K562 (cell line): ENCODE data around the gene MED29. TPM values are rescaled to one million over a fixed set of nuclear protein-coding genes. Genes with fewer than 3 reads are reported as not detected.

Experiments
- ATF3 ChIP-seq, 2 experiments: fragments of 450-650 bp in 1 of 2; sonication (generic) in 1 of 2; formaldehyde crosslinking in 1 of 2; IDR thresholded peaks in 1 of 2; conservative IDR thresholded peaks in 1 of 2; 2 replicates each; pipeline versions ENCODE4 v1.6.1 to v1.8.1; 2016 to 2023; ENCODE audit warnings: mild to moderate bottlenecking in 2 of 2, moderate library complexity in 2 of 2, inconsistent platforms in 1 of 2, missing genetic modification reagents in 1 of 2
- CTCFL ChIP-seq: IDR thresholded peaks from 2 replicates; pipeline ENCODE4 v1.6.1; 2011; ENCODE audit warnings: borderline replicate concordance, low read depth, mild to moderate bottlenecking, moderate library complexity, low read length; ENCODE audit not compliant: insufficient read depth, poor library complexity, severe bottlenecking
- CUX1 ChIP-seq: fragments of 200-800 bp; sonication (Bioruptor generic); IDR thresholded peaks from 2 replicates; pipeline ENCODE4 v1.6.1; 2016; ENCODE audit warnings: missing genetic modification characterization, missing compliant biosample characterization
- DACH1 ChIP-seq: fragments of 450-650 bp; IDR thresholded peaks from 2 replicates; pipeline ENCODE4 v1.6.1; 2018; ENCODE audit not compliant: partially characterized antibody
- DPF2 ChIP-seq: fragments of 450-650 bp; IDR thresholded peaks from 2 replicates; pipeline ENCODE4 v1.6.1; 2016
- GMEB1 ChIP-seq: fragments of 250-450 bp; sonication (Bioruptor Pico); IDR thresholded peaks from 2 replicates; pipeline ENCODE4 v1.4.0; 2020; ENCODE audit warnings: mild to moderate bottlenecking
- MAZ ChIP-seq, 2 experiments: fragments of 450-650 bp in 1 of 2; sonication (generic) in 1 of 2; formaldehyde crosslinking; IDR thresholded peaks in 1 of 2; conservative IDR thresholded peaks in 1 of 2; 2 replicates each; pipeline versions ENCODE4 v1.4.0 to v1.5.0; 2020; ENCODE audit warnings: mild to moderate bottlenecking in 1 of 2, missing genetic modification reagents in 1 of 2
- NBN ChIP-seq: fragments of 450-650 bp; IDR thresholded peaks from 2 replicates; pipeline ENCODE4 v1.6.1; 2016; ENCODE audit warnings: low read depth, mild to moderate bottlenecking
- NFIC ChIP-seq: fragments of 450-650 bp; IDR thresholded peaks from 2 replicates; pipeline ENCODE4 v1.6.1; 2017; ENCODE audit warnings: mild to moderate bottlenecking, inconsistent platforms
- NFXL1 ChIP-seq: fragments of 450-650 bp; formaldehyde crosslinking; IDR thresholded peaks from 2 replicates; pipeline ENCODE4 v1.4.0; 2021; ENCODE audit warnings: mild to moderate bottlenecking
- PKNOX1 ChIP-seq: fragments of 450-650 bp; IDR thresholded peaks from 2 replicates; pipeline ENCODE4 v1.6.1; 2016
- TBL1XR1 ChIP-seq, 2 experiments: IDR thresholded peaks; 2 replicates each; pipeline ENCODE4 v1.6.1; 2012; ENCODE audit warnings: improper control_type of control experiment in 2 of 2, low read length in 2 of 2, mild to moderate bottlenecking in 1 of 2
- ZKSCAN1 ChIP-seq: fragments of 150-350 bp; IDR thresholded peaks from 2 replicates; pipeline ENCODE4 v1.6.1; 2016; ENCODE audit warnings: low read depth, low read length
- ZNF165 ChIP-seq: fragments of 250-450 bp; sonication (Bioruptor Pico); IDR thresholded peaks from 2 replicates; pipeline ENCODE4 v1.4.0; 2020; ENCODE audit warnings: borderline replicate concordance
- polyA plus RNA-seq, 8 experiments: library from polyadenylated mRNA; depleted of rRNA in 4 of 8; stranded (reverse) in 5 of 8; unstranded in 3 of 8; fragments of >200 nt; fragmentation: Nextera tagmentation in 2 of 8; fragmentation: Illumina TruSeq in 1 of 8; extraction: Ambion mirVana in 2 of 8; extraction: Trizol in 1 of 8; gene quantifications; 2 replicates each; pipeline versions ENCODE4 v1.2.1 to v1.2.3, GENCODE V29; 2011 to 2014; ENCODE audit warnings: inconsistent platforms in 1 of 8, missing spikeins in 1 of 8
- total RNA-seq, 7 experiments: library from RNA; depleted of rRNA in 6 of 7; stranded (reverse); fragments of >200 nt in 6 of 7; fragmentation: Illumina TruSeq in 2 of 7; extraction: Trizol in 2 of 7; gene quantifications; 2 replicates each; pipeline versions ENCODE4 v1.2.1 to v1.2.3, GENCODE V29; 2011 to 2021; ENCODE audit warnings: low replicate concordance in 1 of 7

The MED29 gene
- total and polyA plus RNA-seq, 9 of the 15 experiments (the other 6 are each of a cell fraction or from before 2014, with no cell fraction given), result 1.8 to 22.6 (median 12.4) TPM

- TF ChIP-seq GMEB1 (CRISPR knock-in tag) (peak; percentile 96), ZKSCAN1 (0 out of 2 replicates have a peak, but pooled peaks have one; percentile 9), NFXL1 (CRISPR knock-in tag) (no peak), ATF3 (IDR thresholded peaks at IDR 0.05) (no peak), ATF3 (CRISPR knock-in tag; conservative IDR thresholded peaks at IDR 0.05) (peak; percentile 35; the same call in 1 of the 2 replicates), ZNF165 (CRISPR knock-in tag) (no peak), PKNOX1 (peak; percentile 97), TBL1XR1 (IDR thresholded peaks at IDR 0.05; ENCODE audit: low read length in 2 of 2) (peak in 1 of 2 experiments; percentile 32; a peak in 1 of 4 replicates), CTCFL (peak; percentile 98), NFIC (peak; percentile 39), NBN (peak; percentile 80; the same call in 1 of the 2 replicates), CUX1 (no peak), MAZ (CRISPR knock-in tag; conservative IDR thresholded peaks at IDR 0.05 in 1 of 2, IDR thresholded peaks at IDR 0.05 in 1 of 2) (peak; percentile 84 to 95; a peak in 3 of 4 replicates), DPF2 (peak; percentile 68), DACH1 (no peak)
These were observed 49.2 kb upstream of the MED29 start, which contains the start of gene SAMD4B (continued) for GRCh38 chr19:39341719-39342604.
